SK-N-SH (cell line): ENCODE data around the gene AFAP1. TPM values are rescaled to one million over a fixed set of nuclear protein-coding genes. Genes with fewer than 3 reads are reported as not detected.

Experiments
- CTCF ChIA-PET: fragments of 300-600, 350-600 bp; formaldehyde crosslinking; extraction: SDS; loops from one replicate; lab custom pipeline; 2021; lab: Yijun Ruan, JAX
- POLR2A ChIA-PET: fragments of 350-600 bp; sonication (Branson Sonifier 250); formaldehyde crosslinking; extraction: SDS; loops from one replicate; lab custom pipeline; 2020; ENCODE audit warnings: antibody characterized with exemption, inconsistent platforms; lab: Yijun Ruan, JAX
- DNase-seq: peaks from one replicate; pipeline ENCODE4 v3.0.0; 2012
- H2AFZ ChIP-seq: fragments of 200-600 bp; sonication (generic); 2 replicates; pipeline ENCODE4 v1.8.1; 2016; ENCODE audit warnings: antibody characterized with exemption, mild to moderate bottlenecking, low read depth
- H3F3A ChIP-seq: fragments of 200-600 bp; sonication (generic); replicated peaks from 2 replicates; pipeline ENCODE3; 2016; ENCODE audit warnings: antibody characterized with exemption, mild to moderate bottlenecking; ENCODE audit not compliant: insufficient read depth
- H3K27ac ChIP-seq, 2 experiments: fragments of 200-500 bp in 1 of 2; fragments of 200-600 bp in 1 of 2; sonication (Bioruptor generic) in 1 of 2; sonication (generic), shearing (Covaris generic) in 1 of 2; 2 replicates each; pipeline versions ENCODE4 v1.5.1 to v1.6.1; 2014 to 2016; ENCODE audit warnings: low read depth in 2 of 2, inconsistent platforms in 1 of 2, low read length in 1 of 2, mild to moderate bottlenecking in 1 of 2, mixed read lengths in 1 of 2
- H3K27me3 ChIP-seq: fragments of 200-600 bp; sonication (generic), shearing (Covaris generic); 2 replicates; pipeline ENCODE4 v1.6.1; 2016; ENCODE audit warnings: mixed run types; ENCODE audit not compliant: insufficient read depth
- H3K36me3 ChIP-seq, 2 experiments: fragments of 200-500 bp in 1 of 2; fragments of 200-600 bp in 1 of 2; sonication (Bioruptor generic) in 1 of 2; sonication (generic) in 1 of 2; replicated peaks in 1 of 2; 2 replicates each; pipeline versions ENCODE3 to v1.5.1; 2014 to 2016; ENCODE audit warnings: low read length in 1 of 2, mild to moderate bottlenecking in 1 of 2; ENCODE audit not compliant: insufficient read depth in 2 of 2, control insufficient read depth in 1 of 2
- H3K4me1 ChIP-seq, 2 experiments: fragments of 200-500 bp in 1 of 2; fragments of 200-600 bp in 1 of 2; sonication (Bioruptor generic) in 1 of 2; sonication (generic), shearing (Covaris generic) in 1 of 2; 2 replicates each; pipeline versions ENCODE4 v1.5.1 to v1.6.1; 2014 to 2016; ENCODE audit warnings: low read depth in 1 of 2, low read length in 1 of 2, mixed run types in 1 of 2; ENCODE audit not compliant: insufficient read depth in 2 of 2, control insufficient read depth in 1 of 2
- H3K4me2 ChIP-seq: fragments of 200-600 bp; sonication (generic), shearing (Covaris generic); 2 replicates; pipeline ENCODE4 v1.6.1; 2017; ENCODE audit warnings: mixed run types
- H3K4me3 ChIP-seq, 2 experiments: fragments of 200-500 bp in 1 of 2; fragments of 200-600 bp in 1 of 2; sonication (Bioruptor generic) in 1 of 2; sonication (generic), shearing (Covaris generic) in 1 of 2; 2 replicates each; pipeline versions ENCODE4 v1.5.1 to v1.8.1; 2014 to 2016; ENCODE audit warnings: low read depth in 2 of 2, inconsistent platforms in 1 of 2, low read length in 1 of 2, mild to moderate bottlenecking in 1 of 2, mixed read lengths in 1 of 2, moderate library complexity in 1 of 2
- H3K79me2 ChIP-seq: fragments of 200-600 bp; sonication (generic); 2 replicates; pipeline ENCODE4 v1.8.1; 2017; ENCODE audit warnings: mild to moderate bottlenecking; ENCODE audit not compliant: insufficient read depth
- H3K9ac ChIP-seq: fragments of 200-600 bp; sonication (generic); 2 replicates; pipeline ENCODE4 v1.6.1; 2017; ENCODE audit warnings: mixed run types
- H3K9me2 ChIP-seq: fragments of 200-600 bp; sonication (generic); 2 replicates; pipeline ENCODE4 v1.6.1; 2017; ENCODE audit warnings: mixed run types
- H3K9me3 ChIP-seq: fragments of 200-600 bp; sonication (generic); 2 replicates; pipeline ENCODE4 v1.6.1; 2017; ENCODE audit warnings: mixed run types, mild to moderate bottlenecking, moderate library complexity
- H4K20me1 ChIP-seq: fragments of 200-600 bp; sonication (generic); 2 replicates; pipeline ENCODE4 v1.6.1; 2017; ENCODE audit warnings: mild to moderate bottlenecking, mixed run types; ENCODE audit not compliant: insufficient read depth
- CTCF ChIP-seq: fragments of 200-600 bp; sonication (generic); IDR thresholded peaks from 2 replicates; pipeline ENCODE4 v1.6.1; 2017; ENCODE audit warnings: antibody characterized with exemption, mild to moderate bottlenecking, moderate library complexity
- ELF1 ChIP-seq: IDR thresholded peaks from 2 replicates; pipeline ENCODE4 v1.4.0; 2012
- EP300 ChIP-seq, 2 experiments: IDR thresholded peaks; 2 replicates each; pipeline versions ENCODE4 v1.4.0 to v1.6.1; 2012; ENCODE audit warnings: borderline replicate concordance in 1 of 2, low read depth in 1 of 2, low read length in 1 of 2
- FOXJ3 ChIP-seq: sonication (generic); formaldehyde crosslinking; IDR thresholded peaks from 2 replicates; pipeline ENCODE4 v1.5.1; 2020; ENCODE audit warnings: mild to moderate bottlenecking, missing genetic modification reagents
- MAX ChIP-seq: IDR thresholded peaks from 2 replicates; pipeline ENCODE4 v1.4.0; 2012; ENCODE audit warnings: low read depth
- MEF2A ChIP-seq: IDR thresholded peaks from 2 replicates; pipeline ENCODE4 v1.4.0; 2012; ENCODE audit warnings: low read depth, borderline replicate concordance
- MXI1 ChIP-seq: IDR thresholded peaks from 2 replicates; pipeline ENCODE4 v1.6.1; 2012; ENCODE audit warnings: mild to moderate bottlenecking, low read depth, low read length, improper control_type of control experiment
- PBX3 ChIP-seq: IDR thresholded peaks from 2 replicates; pipeline ENCODE4; 2012
- POLR2AphosphoS5 ChIP-seq: IDR thresholded peaks from 2 replicates; pipeline ENCODE4 v1.6.1; 2012; ENCODE audit warnings: low read depth, low read length
- RAD21 ChIP-seq: IDR thresholded peaks from 2 replicates; pipeline ENCODE4 v1.6.1; 2012; ENCODE audit warnings: mild to moderate bottlenecking, low read length
- RCOR1 ChIP-seq: fragments of 150-350 bp; IDR thresholded peaks from 2 replicates; pipeline ENCODE4 v1.6.1; 2017; ENCODE audit warnings: antibody characterized with exemption, low read length
- SIN3A ChIP-seq: IDR thresholded peaks from 2 replicates; pipeline ENCODE4 v1.6.1; 2012; ENCODE audit warnings: low read depth, mild to moderate bottlenecking, low read length, moderate library complexity, borderline replicate concordance
- TAF1 ChIP-seq: IDR thresholded peaks from 2 replicates; pipeline ENCODE4 v1.6.1; 2012; ENCODE audit warnings: low read depth, mild to moderate bottlenecking, low read length, moderate library complexity, borderline replicate concordance
- TCF12 ChIP-seq: IDR thresholded peaks from 2 replicates; pipeline ENCODE4 v1.4.0; 2012
- USF1 ChIP-seq: IDR thresholded peaks from 2 replicates; pipeline ENCODE4 v1.4.0; 2012; ENCODE audit warnings: low read depth, borderline replicate concordance
- ZBTB33 ChIP-seq: IDR thresholded peaks from 2 replicates; pipeline ENCODE4 v1.4.0; 2012; ENCODE audit warnings: low read depth, borderline replicate concordance
- WGBS: methylation state at CpG from one replicate; pipeline ENCODE4 v1.1.6; 2017; ENCODE audit warnings: low lambda C conversion rate; 5-methylcytosine and 5-hydroxymethylcytosine counted together
- polyA plus RNA-seq, 3 experiments: library from polyadenylated mRNA; depleted of rRNA; stranded (reverse); fragments of >200 nt; gene quantifications; 2 replicates each; pipeline ENCODE4 v1.2.3, GENCODE V29; 2012

Gene AFAP1
- polyA plus RNA-seq, 1 of the 3 experiments (the other 2 are of a cell fraction): 67.9 TPM

- WGBS: 100% methylated on average over 4 of the region's 30 CpGs
- Histone ChIP-seq H3K79me2 (peaks cover 89% of the 10 kb centered on the region), H3K9me3 (no peaks in the 10 kb centered on the region), H3K27me3 (no peaks in the 10 kb centered on the region), H2AFZ (no peak overlapping the region), H4K20me1 (peaks cover 41% of the 10 kb centered on the region), H3K9ac (no peak overlapping the region; the same call in 1 of the 2 replicates), H3K27ac (peak overlapping the region in 1 of 2 experiments; percentile 86; a peak in 3 of 4 replicates), H3K9me2 (no peaks in the 10 kb centered on the region), H3K4me2 (no peak overlapping the region), H3K4me1 (peaks cover 37 to 38% of the 10 kb centered on the region in 2 experiments), H3F3A (peaks cover 51% of the 10 kb centered on the region), H3K36me3 (peaks cover 72 to 76% of the 10 kb centered on the region in 2 experiments), H3K4me3 (no peak overlapping the region)
- DNase-seq: no peak
- CTCF ChIA-PET: interaction anchor here (1.2 to 5.2 kb wide), 2 partner anchors 17 to 25 kb away, joined by 4 to 31 read pairs; no protein-coding TSS in a partner anchor
- POLR2A ChIA-PET: no interaction called here
- TF ChIP-seq RCOR1 (no peak), CTCF (no peak), RAD21 (no peak), TCF12 (no peak), ELF1 (no peak), TAF1 (no peak), POLR2AphosphoS5 (no peak), SIN3A (no peak), EP300 (IDR thresholded peaks at IDR 0.05; ENCODE audit: borderline replicate concordance in 1 of 2, low read depth in 1 of 2, low read length in 1 of 2) (no peak), MXI1 (no peak), USF1 (no peak), FOXJ3 (CRISPR knock-in tag) (no peak)
Measured at GRCh38 chr4:7787681-7788141, 151.9 kb downstream of the AFAP1 start.

- ChIA-PET CTCF (interaction anchor here (1.2 to 5.2 kb wide), 5 partner anchors 16 to 666 kb away, joined by 4 to 31 read pairs (median 4); no protein-coding TSS in a partner anchor), POLR2A (no interaction called here)
- Histone ChIP-seq H3K4me2 (no peak overlapping the region), H2AFZ (no peak overlapping the region), H3K27ac (peak overlapping the region in 1 of 2 experiments; percentile 86; a peak in 3 of 4 replicates), H3K4me3 (no peak overlapping the region), H3K79me2 (peaks cover 89% of the 10 kb centered on the region), H4K20me1 (peaks cover 37% of the 10 kb centered on the region), H3K9me2 (no peaks in the 10 kb centered on the region), H3K9me3 (no peaks in the 10 kb centered on the region), H3K27me3 (no peaks in the 10 kb centered on the region), H3F3A (peaks cover 46% of the 10 kb centered on the region), H3K4me1 (peaks cover 38 to 39% of the 10 kb centered on the region in 2 experiments), H3K9ac (no peak overlapping the region; the same call in 1 of the 2 replicates), H3K36me3 (peaks cover 72 to 74% of the 10 kb centered on the region in 2 experiments)
- 95% methylated on average over 15 of the region's 15 CpGs for WGBS
- TF ChIP-seq MAX: no peak
- no peak for TF ChIP-seq RAD21
- no peak for TF ChIP-seq PBX3
- TF ChIP-seq TCF12: no peak
- no peak for TF ChIP-seq ZBTB33
- TF ChIP-seq CTCF: no peak
- no peak for TF ChIP-seq MEF2A
- TF ChIP-seq SIN3A: no peak
- DNase-seq: no peak
Measured at GRCh38 chr4:7787067-7787466, 152.6 kb downstream of the AFAP1 start.
